ENCODE results near the gene GPR4.

The GPR4 gene

DNA sequence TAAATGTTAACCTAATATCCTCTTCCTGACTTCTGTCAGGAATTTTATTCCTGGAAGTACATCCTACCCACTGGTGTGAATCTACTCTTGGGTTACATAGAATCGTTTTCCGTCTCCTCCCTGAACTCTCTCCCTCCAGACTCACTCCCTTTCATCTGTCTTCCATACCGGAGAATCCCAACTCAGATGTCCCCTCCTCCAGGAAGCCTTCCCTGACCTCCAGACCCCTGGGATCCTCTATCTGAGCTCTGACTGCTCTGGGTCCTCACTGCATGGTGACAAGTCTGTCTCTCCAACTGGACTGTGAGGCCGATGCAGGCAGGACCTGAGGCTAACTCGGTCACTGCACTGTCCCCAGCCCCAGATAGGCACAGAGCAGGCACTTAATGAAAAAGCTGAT, 42.0 kb downstream of the GPR4 start:
- no peaks in the 10 kb centered on the region for H3K27me3 Mint-ChIP-seq
- H3K4me1 Mint-ChIP-seq (ENCODE audit: low read depth) = peaks cover 48% of the 10 kb centered on the region
- H3K27ac Mint-ChIP-seq = no peak overlapping the region
- H3K36me3 Mint-ChIP-seq (ENCODE audit: low read depth) = peaks cover 4% of the 10 kb centered on the region
- H3K9me3 Mint-ChIP-seq = no peaks in the 10 kb centered on the region
- no peak overlapping the region for H3K4me3 Mint-ChIP-seq

DNA sequence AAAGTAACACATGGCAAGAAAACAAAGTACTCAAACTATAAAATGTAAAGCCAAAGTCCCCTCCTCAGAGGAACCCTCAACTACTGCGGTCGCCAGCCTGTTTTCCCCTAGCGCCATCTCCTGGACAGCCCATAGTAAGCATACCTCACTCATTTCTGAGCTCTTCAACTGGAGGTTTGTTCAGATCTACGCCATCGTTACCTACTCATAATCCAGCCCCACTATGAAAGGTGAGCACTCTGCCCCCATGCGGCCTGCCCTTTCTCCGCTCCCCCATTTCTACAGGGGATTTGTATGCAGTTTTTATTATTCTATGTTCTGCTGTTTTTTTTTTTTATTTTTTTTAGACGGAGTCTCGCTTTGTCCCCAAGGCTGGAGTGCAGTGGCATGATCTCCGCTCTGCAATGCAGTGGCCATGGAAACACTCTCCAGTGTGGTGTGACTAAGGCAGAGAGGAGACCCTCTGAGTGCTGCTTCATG, 43.6 kb downstream of the GPR4 start:
- no peaks in the 10 kb centered on the region for H3K27me3 Mint-ChIP-seq
- H3K4me1 Mint-ChIP-seq (ENCODE audit: low read depth) = peaks cover 36% of the 10 kb centered on the region
- H3K36me3 Mint-ChIP-seq (ENCODE audit: low read depth) = peaks cover 4% of the 10 kb centered on the region
- H3K27ac Mint-ChIP-seq = no peak overlapping the region
- H3K9me3 Mint-ChIP-seq = no peaks in the 10 kb centered on the region
- no peak overlapping the region for H3K4me3 Mint-ChIP-seq

DNA sequence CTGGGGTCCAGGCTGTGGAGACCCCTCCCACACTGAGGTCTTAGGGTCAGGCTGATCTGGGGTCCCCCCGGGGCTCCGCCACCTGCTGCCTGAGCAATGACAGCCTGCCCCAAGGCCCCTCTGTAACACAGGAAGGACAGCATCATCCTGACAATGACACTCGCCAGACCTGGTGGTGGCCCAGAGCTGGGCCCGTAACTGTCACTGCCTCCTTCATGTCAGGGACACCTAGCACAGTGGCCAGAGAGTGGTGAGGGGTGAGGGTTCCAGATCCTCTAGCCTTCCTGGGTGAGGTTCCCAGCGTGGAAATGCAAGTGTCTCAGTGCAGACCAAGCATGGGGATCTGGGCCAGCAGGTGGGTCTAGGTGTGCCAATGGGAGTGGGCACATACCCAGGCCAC, 45.2 kb downstream of the GPR4 start:
- H3K4me3 Mint-ChIP-seq = no peak overlapping the region

DNA sequence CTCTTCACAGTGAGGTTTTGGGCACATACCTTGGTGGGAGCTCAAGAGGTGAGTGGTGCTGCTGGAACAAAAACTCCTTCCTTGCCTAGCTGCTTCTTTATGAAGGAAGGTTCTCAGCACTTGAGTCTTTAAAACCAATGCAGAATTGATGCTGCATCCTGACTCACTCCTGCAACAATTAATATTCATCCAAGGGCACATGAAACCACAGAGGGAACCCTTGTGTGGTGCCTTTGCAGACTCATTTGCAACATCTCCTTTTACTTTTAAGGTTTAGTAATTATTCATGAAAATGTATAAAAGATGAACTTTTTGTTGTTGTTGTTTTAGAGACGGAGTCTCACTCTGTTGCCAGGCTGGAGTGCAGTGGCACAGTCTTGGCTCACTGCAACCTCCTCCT, 47.5 kb downstream of the GPR4 start:
- no peaks in the 10 kb centered on the region for H3K36me3 Mint-ChIP-seq (ENCODE audit: low read depth)
- peaks cover 12% of the 10 kb centered on the region for H3K4me1 Mint-ChIP-seq (ENCODE audit: low read depth)
- H3K4me3 Mint-ChIP-seq = no peak overlapping the region
- H3K9me3 Mint-ChIP-seq = no peaks in the 10 kb centered on the region
- no peak overlapping the region for H3K27ac Mint-ChIP-seq
- H3K27me3 Mint-ChIP-seq = no peaks in the 10 kb centered on the region

More for the DNA sequence above, 45.2 kb downstream of the GPR4 start:
- Mint-ChIP-seq H3K4me1 (ENCODE audit: low read depth) (peaks cover 27% of the 10 kb centered on the region), H3K27ac (no peak overlapping the region), H3K9me3 (no peaks in the 10 kb centered on the region), H3K36me3 (ENCODE audit: low read depth) (peaks cover 4% of the 10 kb centered on the region), H3K27me3 (no peaks in the 10 kb centered on the region)

DNA sequence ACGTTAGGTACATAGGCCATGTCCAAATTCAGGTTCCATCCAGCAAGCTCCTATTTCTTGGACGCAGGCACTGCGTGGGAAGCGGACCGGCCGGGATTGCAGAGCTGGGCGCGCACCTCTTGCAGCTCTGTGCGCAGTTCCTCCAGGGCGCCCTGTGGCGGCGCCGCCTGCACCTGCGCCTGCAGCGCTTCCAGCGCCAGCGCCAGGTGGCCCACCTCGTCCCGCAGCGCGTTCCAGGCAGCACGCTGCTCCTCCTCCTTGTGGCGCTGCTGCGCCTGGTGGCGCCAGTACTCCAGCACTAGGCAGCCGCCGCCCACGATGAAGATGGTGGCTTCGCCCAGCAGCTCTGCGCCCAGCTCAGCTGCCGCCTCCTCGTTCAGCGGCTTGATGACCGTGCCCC, 48.5 kb downstream of the GPR4 start:
- peaks cover 4% of the 10 kb centered on the region for H3K4me1 Mint-ChIP-seq (ENCODE audit: low read depth)
- H3K36me3 Mint-ChIP-seq (ENCODE audit: low read depth) = no peaks in the 10 kb centered on the region
- no peaks in the 10 kb centered on the region for H3K27me3 Mint-ChIP-seq
- H3K9me3 Mint-ChIP-seq = no peaks in the 10 kb centered on the region
- no peak overlapping the region for H3K27ac Mint-ChIP-seq
- H3K4me3 Mint-ChIP-seq = no peak overlapping the region

DNA sequence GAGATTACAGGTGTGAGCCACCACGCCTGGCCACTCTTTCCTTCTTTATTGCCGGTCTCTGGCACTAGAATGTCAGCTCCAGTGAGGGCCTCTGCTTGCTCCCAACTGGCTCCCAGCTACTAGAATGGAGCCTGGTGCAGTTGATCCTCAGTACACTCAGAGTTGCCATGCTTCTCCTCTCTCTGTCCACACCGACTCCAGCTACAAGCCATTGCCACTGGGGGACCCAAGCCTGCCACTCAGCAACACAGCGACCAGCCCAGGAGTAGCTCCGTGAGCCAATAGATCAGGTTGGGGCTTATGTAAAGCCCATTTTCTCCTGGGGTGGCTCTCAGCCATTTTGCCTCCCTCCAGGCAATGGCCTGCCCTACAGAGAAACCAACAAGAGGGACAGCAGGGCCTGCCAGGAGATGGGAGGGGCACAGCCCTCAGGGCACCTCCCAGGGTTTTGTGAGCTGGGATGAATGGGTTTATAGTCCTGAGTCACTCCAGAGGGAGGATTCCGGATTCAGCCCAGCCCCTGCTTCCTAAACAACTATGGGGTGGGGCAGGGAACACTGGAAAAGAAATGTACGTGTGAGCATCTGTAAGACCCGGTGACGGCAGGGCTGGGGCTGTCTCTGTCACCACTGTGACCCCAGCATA, 53.9 kb downstream of the GPR4 start:
- Mint-ChIP-seq H3K27ac (no peak overlapping the region), H3K27me3 (no peaks in the 10 kb centered on the region), H3K4me3 (no peak overlapping the region), H3K9me3 (no peaks in the 10 kb centered on the region), H3K36me3 (ENCODE audit: low read depth) (no peaks in the 10 kb centered on the region), H3K4me1 (ENCODE audit: low read depth) (peaks cover 5% of the 10 kb centered on the region)

DNA sequence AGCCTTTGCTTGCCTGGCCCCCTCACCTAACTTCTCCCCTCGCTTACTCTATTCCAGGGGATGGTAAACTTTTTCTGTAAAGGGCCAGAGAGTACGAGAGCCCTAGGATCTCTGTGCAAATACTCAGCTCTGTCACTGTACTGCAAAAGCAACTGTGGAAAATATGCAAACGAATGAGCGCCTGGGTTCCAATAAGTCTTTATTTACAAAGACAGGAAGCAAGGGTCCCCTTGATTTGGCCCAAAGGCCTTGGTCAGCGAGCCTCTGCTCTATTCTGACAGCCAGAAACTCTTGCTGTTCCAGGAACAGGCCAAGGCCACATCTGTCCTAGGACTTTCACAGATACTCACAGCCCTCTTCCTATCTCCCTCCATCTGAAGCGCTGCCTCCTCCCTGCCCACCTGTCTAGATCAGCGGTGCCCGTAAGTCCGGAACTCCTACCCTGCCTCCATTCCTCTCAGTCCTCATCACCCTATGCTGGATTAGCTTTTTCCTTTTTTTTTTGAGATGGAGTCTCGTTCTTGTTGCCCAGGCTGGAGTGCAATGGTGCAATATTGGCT, 54.7 kb downstream of the GPR4 start:
- H3K27me3 Mint-ChIP-seq = no peaks in the 10 kb centered on the region
- no peak overlapping the region for H3K4me3 Mint-ChIP-seq
- H3K9me3 Mint-ChIP-seq = no peaks in the 10 kb centered on the region
- peaks cover 5% of the 10 kb centered on the region for H3K4me1 Mint-ChIP-seq (ENCODE audit: low read depth)
- H3K36me3 Mint-ChIP-seq (ENCODE audit: low read depth) = no peaks in the 10 kb centered on the region
- H3K27ac Mint-ChIP-seq = no peak overlapping the region

DNA sequence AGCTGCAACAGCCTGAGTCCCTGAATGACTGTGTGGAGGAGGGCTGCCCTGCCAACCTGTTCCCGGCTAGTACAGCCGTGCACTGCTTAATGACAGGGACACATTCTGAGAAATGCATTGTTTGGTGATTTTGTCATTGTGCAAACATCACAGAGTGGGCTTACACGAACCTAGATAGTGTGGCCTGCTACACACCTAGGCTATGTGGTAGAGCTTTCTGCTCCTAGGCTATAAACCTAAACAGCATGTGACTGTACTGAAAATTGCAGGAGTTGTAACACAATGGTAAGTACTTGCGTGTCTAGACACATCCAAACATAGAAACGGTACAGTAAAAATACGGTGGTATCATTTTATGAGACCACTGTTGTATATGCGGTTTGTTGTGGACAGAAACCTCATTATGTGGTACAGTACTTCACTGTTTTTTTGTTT, 59.8 kb downstream of the GPR4 start:
- Mint-ChIP-seq H3K4me3 (no peak overlapping the region), H3K27ac (no peak overlapping the region), H3K4me1 (ENCODE audit: low read depth) (peaks cover 5% of the 10 kb centered on the region), H3K36me3 (ENCODE audit: low read depth) (no peaks in the 10 kb centered on the region), H3K27me3 (no peaks in the 10 kb centered on the region), H3K9me3 (no peaks in the 10 kb centered on the region)

All from stimulated activated naive CD8-positive, alpha-beta T cell treated with anti-CD3 and anti-CD28 coated beads, Interleukin-15, Interleukin-2, amounts not matched to agents 100 ng/mL and 50 ng/mL, for 24 hours (primary cell).